ENCODE measurements around the gene MEI4. TPM values are rescaled to one million over a fixed set of nuclear protein-coding genes. Genes with fewer than 3 reads are reported as not detected.

MEI4 gene
- total RNA-seq, 2 donors from 2014 or later: 0.51 to 1.4 TPM

DNA sequence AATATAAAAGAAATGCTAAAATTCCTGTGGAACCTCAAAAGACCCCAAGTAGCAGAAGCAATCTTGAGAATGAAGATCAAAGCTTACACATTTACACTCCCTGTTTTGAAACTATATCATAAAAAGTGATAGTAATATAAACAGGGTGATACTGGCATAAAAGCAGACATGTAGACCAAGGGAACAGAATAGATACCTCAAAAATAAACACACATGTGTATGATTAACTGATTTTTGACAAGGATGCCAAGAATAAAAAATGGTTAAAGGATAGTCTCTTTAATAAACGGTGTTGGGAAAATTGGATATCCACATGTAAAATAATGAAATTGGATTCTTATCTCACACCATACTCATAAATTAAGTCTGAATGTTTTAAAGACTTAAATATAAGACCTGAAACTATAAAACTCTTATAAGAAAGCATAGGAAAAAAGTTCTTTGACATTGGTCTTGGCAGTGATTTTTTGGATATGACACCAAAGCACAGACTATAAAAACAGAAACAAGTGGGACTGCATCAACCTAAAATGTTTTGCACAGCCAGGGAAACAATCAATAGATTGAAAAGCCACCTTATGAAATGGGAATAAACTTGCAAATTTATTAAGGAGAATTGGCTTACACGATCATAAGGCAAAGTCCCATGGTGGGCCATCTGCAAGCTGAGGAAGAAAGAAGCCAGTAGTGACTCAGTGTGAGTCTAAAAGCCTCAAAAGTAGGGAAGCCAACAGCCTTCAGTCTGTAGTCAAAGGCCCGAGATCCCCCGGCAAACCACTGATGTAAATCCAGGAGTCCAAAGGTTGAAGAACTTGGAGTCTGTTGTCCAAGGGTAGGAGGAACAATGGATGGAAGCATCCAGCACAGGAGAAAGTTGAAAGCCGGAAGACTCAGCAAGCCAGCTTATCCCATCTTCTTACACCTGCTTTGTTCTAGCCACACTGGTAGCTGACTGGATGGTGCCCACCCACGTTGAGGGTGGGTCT is 144.3 kb downstream of the MEI4 start:
- Histone ChIP-seq H3K4me3 (no peak overlapping the region), H3K4me1 (no peaks in the 10 kb centered on the region), H3K9me3 (peaks cover 0 to 7% of the 10 kb centered on the region in 2 donors), H3K36me3 (no peaks in the 10 kb centered on the region), H3K27me3 (no peaks in the 10 kb centered on the region), H3K27ac (no peak overlapping the region)
- TF ChIP-seq, protein P1, sequence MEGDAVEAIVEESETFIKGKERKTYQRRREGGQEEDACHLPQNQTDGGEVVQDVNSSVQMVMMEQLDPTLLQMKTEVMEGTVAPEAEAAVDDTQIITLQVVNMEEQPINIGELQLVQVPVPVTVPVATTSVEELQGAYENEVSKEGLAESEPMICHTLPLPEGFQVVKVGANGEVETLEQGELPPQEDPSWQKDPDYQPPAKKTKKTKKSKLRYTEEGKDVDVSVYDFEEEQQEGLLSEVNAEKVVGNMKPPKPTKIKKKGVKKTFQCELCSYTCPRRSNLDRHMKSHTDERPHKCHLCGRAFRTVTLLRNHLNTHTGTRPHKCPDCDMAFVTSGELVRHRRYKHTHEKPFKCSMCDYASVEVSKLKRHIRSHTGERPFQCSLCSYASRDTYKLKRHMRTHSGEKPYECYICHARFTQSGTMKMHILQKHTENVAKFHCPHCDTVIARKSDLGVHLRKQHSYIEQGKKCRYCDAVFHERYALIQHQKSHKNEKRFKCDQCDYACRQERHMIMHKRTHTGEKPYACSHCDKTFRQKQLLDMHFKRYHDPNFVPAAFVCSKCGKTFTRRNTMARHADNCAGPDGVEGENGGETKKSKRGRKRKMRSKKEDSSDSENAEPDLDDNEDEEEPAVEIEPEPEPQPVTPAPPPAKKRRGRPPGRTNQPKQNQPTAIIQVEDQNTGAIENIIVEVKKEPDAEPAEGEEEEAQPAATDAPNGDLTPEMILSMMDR (IDR thresholded peaks at IDR 0.05): no peak
- no peak for DNase-seq (ENCODE audit: low spot score)

DNA sequence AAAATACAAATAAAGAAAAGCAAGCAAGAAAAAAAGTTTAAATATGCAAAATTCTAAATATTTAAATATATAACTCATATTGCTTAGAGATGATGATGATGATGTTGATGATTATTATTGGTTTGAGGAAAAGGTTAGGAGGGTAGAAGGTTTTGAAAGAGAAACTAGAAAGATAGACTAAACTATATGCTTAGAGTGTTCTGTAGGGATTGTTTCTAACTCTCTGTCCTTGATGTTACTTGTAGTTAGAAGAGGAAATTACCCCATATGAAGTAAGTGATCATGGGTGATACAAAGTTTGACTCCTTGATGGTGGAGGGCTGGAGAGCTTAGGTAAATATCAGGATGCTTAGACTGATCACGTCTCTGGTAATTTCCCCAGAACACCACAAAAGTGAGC is 159.5 kb downstream of the MEI4 start:
- H3K4me3 ChIP-seq: no peak overlapping the region
- no peaks in the 10 kb centered on the region for H3K27me3 ChIP-seq
- H3K27ac ChIP-seq: no peak overlapping the region
- DNase-seq (ENCODE audit: low spot score): no peak
- H3K9me3 ChIP-seq: no peaks in the 10 kb centered on the region
- TF ChIP-seq, protein P1 (IDR thresholded peaks at IDR 0.05): no peak
- no peaks in the 10 kb centered on the region for H3K36me3 ChIP-seq
- H3K4me1 ChIP-seq: no peaks in the 10 kb centered on the region

DNA sequence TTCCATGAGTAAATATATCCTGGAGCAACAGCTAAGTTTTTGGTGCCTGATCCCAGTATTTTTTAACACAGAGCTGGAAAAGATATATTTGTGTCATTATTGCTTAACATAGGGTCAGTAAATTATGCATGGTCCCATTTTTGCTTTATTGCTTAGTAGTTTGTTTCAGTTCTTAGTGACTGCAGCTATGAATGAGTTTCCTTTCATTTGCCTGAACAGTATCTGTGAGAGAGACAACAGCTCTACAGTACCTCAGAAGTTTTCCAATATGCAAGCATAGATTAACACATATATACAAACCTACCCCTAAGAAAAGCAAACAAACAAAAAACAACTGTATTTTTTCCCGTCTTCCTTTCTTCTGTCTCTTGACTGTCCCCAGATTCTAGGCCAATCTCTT is 160.3 kb downstream of the MEI4 start:
- H3K4me1 ChIP-seq: no peaks in the 10 kb centered on the region
- H3K27ac ChIP-seq: no peak overlapping the region
- TF ChIP-seq, protein P1 (IDR thresholded peaks at IDR 0.05): no peak
- H3K4me3 ChIP-seq: no peak overlapping the region
- no peaks in the 10 kb centered on the region for H3K36me3 ChIP-seq
- no peaks in the 10 kb centered on the region for H3K9me3 ChIP-seq
- DNase-seq (ENCODE audit: low spot score): no peak
- no peaks in the 10 kb centered on the region for H3K27me3 ChIP-seq

DNA sequence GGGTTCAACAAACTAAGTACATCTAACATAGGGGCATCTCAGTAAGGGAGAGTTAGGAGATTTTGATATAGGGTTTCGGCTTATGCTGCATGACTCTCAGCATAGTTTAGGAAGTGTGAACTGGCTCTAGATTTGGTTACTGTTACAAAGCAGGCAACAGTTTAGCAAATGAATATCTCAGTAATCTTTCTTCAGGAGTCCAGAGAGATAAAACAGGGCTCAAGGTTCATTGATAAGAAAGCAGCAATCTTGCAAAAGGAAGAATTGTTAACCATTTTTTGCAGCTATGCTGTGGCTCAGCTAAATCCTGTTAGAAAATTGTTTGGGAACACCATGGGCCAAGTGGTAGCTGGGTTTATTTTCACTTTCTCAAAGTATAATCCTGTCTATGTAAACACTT is 161.3 kb downstream of the MEI4 start:
- TF ChIP-seq, protein P1 (IDR thresholded peaks at IDR 0.05): no peak
- Histone ChIP-seq H3K27ac (no peak overlapping the region), H3K4me3 (no peak overlapping the region)

DNA sequence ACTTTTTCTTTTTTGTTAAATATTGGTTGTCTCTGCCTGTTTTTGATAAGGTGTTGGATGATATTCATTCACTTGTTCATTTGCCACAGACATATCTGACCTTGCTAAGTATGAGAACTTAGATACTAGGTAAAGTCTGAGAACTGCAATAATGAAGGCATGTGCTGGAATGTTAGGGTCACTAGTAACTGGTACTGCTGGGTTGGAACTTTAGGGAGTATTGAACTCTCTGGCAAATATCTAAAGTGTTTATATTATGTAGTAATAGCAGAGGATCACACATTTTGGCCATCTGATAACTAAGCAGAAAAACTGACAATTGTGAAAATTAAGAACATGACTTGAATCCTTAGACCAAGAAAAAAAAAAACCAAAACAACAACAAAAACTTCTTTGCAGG is 162.7 kb downstream of the MEI4 start:
- Histone ChIP-seq H3K27ac (no peak overlapping the region), H3K4me3 (no peak overlapping the region), H3K9me3 (no peaks in the 10 kb centered on the region), H3K27me3 (no peaks in the 10 kb centered on the region), H3K4me1 (no peaks in the 10 kb centered on the region), H3K36me3 (no peaks in the 10 kb centered on the region)
- DNase-seq (ENCODE audit: low spot score): no peak
- TF ChIP-seq, protein P1 (IDR thresholded peaks at IDR 0.05): no peak

More for the DNA sequence above, 161.3 kb downstream of the MEI4 start:
- H3K27me3 ChIP-seq: no peaks in the 10 kb centered on the region
- H3K9me3 ChIP-seq: no peaks in the 10 kb centered on the region
- H3K4me1 ChIP-seq: no peaks in the 10 kb centered on the region
- no peak for DNase-seq (ENCODE audit: low spot score)
- no peaks in the 10 kb centered on the region for H3K36me3 ChIP-seq

Data from right atrium auricular region (tissue), 2 donors.